ENCODE data around the gene AMN1.
"Not testable (repeated sequence)": the region's sequence is repeated elsewhere in the genome, so short reads cannot be mapped to it uniquely, and the experiment has no call there.

The AMN1 gene

DNA sequence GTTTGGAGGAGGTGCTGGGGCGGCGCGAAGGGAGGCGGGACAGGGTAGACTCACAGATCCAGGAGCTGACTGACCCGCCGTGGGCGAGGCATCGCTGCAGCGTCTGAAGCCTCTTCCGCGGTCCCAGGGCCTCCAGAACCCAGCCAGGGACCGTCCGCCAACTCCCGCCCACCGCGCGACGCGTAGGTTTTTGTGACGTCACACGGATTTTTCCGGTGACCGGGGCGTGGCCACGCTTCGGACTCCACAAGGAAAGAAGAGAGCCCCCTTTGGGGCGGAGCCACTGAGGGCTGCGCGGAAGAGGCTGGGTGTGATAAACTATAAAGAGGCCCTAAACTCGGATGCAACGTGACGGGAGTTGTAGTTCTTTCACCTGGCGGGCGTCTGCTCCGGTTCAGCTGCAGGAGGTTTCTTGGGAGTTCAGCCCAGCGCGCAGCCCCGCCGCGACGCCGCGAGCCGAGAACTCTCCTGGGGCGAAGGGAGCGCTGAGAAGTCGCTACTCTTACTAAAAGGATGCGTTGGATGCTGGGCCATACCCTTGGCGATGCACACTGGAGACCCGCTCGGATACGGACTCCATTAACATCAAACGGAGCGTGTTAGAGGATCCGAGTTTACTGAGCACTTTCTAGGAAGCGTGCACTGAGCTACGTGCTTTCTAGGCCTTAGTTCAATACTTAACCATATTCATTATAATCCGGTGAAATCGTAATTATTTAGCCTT, at the start of gene AMN1:
Gene AMN1, minus strand, starts transcription at position 105 of the 724 bp plus-strand sequence. Its CDS starts 13 bp downstream, at position 92.
- peak; percentile 100 for DNase-seq (ENCODE audit: low spot score)

DNA sequence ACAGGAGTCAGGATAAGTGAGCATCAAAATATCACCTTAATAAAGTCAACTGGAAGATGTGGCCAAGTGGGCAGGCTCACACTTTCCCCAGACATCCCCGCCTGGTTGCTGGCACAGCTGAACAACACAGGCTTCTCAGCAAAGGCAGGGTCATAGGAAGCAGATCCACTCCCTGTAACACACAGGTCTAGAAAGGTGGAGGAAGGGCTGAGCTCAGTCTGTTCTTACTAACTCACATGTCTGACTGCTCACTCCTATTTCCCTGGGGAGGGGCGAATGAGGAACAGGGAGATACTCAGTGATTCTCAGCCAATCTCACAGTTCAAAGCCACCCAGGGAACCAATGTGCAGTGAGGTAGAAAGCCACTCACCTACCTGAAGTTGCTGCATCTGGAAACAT, 45.0 kb upstream of the AMN1 start:
- DNase-seq (ENCODE audit: low spot score), result no peak

DNA sequence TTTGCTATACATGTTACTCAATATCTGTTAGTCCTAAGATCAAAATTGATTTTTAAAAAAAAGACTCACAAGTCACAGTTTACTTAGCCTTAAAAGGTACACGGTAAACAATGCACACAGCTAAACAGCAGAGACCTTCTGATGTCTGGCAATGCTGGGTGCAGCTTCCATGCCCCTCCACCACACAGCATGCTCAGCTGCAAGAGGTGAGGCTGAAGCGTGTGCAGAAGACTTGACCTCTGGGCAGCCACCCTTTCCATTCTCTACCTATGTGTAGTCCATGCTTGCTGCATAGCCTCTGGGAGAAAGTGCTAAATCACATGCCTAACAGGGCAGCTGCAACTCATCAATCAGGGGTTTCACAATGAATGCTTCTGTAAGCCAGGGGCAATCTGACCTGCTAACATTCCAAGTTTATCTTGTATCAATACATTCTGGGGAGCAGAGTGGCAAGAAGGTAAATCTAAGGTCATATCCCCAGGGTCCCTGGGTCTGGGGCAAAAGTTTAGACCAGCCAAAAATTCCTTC, 44.5 kb upstream of the AMN1 start:
- no peak for DNase-seq (ENCODE audit: low spot score)

DNA sequence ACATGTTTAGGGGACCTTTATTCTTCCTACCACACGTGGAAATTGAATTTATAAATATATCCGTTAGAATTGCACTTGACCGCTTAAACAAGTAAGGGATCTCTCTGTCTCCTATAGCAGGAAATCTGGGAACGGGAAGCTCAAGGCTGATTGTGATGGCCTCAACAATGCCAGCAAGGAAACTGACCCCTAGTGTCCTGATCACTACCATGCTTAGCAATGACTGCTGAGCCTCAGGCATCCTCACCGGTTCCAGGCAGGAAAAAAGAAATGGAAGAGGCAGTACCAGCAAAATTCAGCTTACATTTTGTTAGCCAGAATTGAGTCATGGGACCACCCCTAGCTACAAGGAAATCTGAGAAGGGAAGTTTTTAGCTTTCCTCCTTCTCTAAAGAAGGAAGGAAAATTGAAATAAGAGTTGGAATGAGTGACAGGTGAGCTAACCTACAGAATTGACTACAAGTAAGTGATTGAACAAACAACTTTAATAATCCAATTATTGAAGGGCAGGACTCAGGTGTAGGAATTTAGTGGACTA, 43.9 kb upstream of the AMN1 start:
- no peak for DNase-seq (ENCODE audit: low spot score)

DNA sequence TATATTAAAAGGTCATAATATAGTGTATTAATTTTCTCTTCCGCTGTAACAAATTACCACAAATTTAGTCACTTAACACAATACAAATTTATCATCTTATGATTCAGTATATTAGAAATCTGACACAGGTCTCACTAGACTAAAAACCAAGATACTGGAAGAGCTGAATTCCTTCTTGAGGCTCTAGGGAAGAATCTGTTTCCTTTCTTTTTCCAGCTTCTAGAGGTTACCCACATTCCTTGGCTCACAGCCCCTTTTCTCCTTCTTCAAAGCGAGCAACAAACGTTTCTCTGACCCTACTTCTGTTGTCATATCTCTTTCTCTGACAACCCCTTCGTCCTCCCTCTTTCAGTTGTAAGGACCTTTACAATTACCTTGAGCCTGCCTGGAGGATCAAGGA, 43.4 kb upstream of the AMN1 start:
- DNase-seq (ENCODE audit: low spot score), result no peak

DNA sequence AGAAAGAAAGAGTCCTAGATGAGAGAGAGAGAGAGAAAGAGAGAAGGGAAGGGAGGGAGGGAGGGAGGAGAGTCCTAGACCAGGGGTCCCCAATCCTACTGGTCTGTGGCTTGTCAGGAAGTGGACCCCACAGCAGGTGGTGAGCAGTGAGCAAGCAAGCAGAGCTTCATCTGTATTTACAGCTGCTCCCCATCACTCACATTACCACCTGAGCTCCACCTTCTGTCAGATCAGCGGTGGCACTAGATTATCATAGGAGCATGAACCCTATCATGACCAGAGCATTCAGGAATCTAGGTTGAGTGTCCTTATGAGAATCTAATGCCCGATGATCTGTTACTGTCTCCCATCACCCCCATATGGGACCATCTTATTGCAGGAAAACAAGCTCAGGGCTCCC, 39.2 kb upstream of the AMN1 start:
- DNase-seq (ENCODE audit: low spot score), result no peak

DNA sequence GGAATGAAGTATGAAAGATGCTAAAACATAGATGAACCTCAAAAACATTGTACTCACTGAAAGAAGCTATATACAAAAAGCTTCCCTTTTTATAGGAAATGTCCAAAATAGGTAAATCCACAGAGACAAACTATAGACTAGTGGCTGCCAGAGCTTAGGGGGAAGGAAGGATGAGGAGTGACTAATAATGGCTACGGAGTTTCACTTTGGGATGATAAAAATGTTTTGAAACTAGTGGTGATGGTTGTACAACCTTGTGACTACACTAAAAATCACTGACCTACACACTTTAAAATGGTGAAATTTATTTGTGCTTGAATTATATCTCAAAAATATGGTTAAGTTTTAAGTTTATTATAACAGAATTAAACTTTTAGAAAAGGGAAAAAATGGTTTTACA, 37.1 kb upstream of the AMN1 start:
- DNase-seq (ENCODE audit: low spot score), result no peak

DNA sequence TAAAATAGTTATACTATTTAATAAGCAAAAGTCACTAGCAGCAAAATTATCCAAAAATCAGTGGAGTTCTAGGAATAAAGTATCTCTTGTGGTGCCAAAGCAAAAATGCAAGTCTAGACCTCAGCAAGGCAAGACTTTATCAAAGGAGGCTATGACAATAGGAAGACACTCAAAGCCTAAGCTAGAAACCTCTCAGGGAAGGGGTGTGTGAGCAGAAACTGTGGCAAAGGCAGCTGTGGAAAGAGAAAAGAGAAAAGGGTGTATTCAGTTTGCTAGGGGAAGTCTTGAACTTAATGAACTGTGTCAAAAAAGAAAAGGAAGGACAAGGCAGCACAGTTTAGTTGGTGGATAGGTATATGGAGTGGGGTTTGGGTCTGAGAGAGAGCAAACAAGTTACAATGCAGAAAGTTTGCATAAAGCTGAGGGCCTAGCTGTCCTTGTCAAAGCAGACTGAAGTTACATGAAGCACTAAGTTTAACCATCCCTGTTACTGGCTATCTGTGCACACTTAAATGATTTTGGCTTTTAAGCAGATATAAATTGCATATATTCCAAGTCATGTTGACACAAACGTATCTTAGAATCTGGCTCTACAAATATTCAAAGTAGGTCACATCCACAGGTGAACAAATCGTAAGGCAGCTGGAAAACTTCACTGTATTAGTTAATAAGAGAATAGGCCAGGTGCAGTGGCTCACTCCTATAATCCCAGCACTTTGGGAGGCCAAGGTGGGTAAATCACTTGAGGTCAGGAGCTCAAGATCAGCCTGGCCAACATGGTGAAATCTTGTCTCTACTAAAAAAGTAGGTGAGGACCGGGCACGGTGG, 31.0 kb upstream of the AMN1 start:
- no peak for DNase-seq (ENCODE audit: low spot score)

DNA sequence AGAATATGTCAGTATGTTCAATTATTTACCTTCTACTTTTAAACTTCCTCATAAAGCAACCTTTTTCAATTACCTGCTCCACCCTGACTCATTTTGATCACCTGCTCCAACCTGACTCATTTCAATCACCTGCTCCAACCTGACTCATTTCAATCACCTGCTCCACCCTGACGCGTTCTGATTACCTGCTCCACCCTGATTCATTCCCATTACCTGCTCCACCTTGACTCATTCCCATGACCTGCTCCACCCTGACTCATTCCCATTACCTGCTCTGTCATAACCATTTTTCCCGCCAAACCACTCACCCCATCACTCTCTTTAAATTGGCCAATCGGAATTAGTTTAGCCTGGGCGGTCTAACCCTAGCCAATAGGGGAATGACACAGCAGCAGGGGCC, 29.5 kb upstream of the AMN1 start:
- peak; percentile 19 for DNase-seq (ENCODE audit: low spot score)

DNA sequence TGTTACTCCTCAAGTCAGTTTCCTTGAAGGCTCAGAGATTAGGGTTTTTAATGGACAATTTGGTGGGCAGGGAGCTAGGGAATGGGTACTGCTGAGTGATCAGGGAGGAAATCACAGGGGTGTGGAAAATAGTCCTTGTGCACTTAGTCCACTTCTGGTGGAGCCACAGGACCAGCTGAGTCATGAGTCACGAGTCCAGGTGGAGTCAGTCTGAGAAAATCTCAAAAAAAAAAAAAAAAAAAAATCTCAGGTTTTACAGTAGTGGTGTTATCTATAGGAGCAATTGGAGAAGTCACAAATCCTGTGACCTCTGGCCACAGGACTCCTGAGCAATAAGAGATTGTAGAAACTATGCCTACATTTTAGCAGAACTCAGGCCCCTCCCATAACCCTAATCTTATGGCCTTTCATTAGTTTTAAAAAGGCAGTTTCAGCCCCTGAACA, 28.2 kb upstream of the AMN1 start:
- no peak for DNase-seq (ENCODE audit: low spot score)

DNA sequence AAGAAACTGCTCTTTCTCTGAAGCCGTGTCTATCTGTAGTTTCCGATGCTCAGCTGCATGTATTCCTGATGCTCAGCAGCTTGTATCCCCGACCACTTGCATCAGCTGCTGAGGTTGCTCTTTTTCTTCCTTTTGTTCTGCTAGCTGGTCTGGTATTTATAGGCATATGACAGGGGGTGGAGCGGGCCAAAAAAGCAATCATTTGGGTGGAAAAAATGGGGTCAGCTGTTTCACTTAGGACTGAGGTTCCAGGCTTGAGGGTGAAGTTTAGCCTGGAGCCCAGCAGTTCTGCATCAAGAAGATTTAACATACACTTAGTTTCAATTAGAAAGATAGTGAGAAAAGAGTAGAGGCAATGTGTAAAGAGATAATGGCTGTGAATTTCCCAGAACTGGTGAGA, 23.6 kb upstream of the AMN1 start:
- no peak for DNase-seq (ENCODE audit: low spot score)

DNA sequence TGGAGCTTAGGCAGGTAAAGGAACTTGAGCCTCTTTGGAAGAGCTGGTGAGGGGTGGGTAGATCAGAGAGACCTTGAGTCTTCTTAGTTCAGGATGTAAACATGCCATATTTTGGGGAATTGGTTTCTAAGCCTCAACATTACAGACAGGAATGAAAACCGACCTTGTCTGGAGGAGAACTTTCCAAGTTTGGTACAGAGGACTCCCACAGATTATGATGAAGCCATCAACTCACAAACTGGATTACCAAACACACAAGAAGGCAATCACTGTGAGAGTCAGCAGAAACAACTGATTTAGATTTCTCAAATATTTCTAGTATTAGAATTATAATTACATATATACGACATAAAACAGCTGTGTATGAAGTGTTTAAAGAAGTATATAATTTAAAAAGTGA, 22.3 kb upstream of the AMN1 start:
- DNase-seq (ENCODE audit: low spot score), result no peak

DNA sequence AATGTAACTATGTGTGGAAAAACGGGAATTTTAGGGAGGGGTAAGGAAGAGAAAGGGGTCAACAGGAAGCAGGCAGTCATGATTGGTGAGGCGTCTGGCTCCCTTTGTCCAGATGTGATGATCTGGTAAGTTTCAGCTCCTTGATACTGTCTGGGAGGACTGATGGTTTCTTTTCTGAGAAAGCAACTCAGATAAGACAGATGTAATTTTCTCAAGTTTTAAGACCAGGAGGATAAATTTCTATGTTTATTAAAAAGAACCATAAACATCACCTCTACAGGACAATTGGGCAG, 21.9 kb upstream of the AMN1 start:
- no peak for DNase-seq (ENCODE audit: low spot score)

DNA sequence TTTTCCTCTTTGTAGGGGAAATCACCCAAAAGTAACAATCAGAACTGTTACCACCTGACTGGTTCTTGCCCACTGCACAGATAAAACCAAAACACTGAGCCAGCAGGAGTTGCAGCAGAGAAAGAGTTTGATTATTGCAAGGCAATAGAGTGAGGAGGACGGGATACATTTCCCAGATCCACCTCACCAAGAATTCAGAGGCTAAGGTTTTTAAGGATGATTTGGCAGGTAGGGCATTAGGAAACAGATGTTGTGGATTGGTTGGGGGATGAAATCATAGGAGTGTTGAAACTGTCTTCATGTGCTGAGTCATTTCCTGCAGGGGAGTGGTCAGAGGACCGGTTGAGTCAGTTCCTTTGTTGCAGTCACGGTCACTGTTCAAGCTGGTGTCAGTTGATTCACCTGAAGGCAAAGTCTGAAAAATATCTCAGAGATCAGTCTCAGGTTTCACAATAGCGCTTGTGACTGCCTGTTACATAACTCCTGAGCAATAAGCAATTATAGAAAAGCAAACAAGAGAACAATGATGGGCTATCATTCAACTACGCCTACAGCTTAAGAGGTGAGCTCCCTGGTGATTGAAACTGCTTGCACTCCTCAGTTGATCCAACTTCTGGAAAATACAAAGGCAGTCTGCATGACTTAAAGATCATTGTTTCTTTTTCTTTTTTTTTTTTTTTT, 20.3 kb upstream of the AMN1 start:
- DNase-seq (ENCODE audit: low spot score), result peak; percentile 83

DNA sequence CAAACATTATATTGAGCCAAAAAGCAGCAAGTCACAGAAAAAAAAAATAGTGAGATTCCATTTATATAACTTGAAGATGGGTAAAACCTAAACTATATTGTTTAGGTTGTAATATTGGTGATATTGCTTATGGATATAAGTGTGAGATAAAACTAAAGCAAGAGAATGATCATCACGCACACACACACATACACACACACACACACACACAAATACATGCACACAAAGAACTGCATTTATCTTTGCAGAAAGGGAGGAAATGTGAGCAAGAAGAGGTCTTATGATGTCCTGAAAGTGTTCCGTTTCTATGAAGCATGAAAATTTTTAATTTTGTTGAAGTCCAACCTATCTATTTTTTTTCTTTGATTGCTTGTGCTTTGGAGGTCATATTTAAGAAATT, 16.4 kb upstream of the AMN1 start:
- no peak for DNase-seq (ENCODE audit: low spot score)

DNA sequence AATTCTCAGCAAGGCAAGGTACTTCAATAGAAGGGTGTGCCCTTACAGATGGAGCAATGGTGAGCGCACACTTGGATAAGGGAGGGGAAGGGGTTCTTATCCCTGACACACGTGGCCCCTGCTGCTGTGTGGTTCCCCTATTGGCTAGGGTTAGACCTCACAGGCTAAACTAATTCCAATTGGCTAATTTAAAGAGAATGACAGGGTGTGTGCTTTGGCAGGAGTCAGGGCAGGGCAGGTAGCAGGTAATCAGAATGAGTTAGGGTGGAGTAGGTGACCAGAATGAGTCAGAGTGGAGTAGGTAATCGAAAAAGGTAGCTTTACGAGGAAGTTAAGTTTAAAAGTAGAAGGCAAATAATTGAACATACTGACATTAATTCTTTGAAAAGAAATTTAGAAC, 15.5 kb upstream of the AMN1 start:
- DNase-seq (ENCODE audit: low spot score), result not testable (repeated sequence)

DNA sequence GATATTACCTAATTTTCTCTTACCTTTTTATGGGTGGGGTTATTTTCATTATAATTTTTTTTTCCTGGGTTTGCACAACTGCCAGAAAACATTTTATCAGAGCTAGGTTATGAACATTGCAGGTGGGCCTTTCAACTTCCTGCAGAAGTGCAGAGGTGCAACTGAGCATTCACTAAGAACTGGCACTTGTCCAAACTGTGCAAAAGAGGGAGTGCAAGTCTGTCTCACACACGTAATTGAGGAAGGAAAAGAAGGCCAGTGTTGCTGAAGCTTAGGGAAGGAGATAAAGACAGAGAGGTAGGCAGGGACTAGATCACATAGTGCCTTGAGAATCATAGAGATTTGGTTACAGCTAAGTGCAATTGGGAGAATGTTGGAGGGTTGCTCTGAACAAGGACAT, 14.1 kb upstream of the AMN1 start:
- no peak for DNase-seq (ENCODE audit: low spot score)

DNA sequence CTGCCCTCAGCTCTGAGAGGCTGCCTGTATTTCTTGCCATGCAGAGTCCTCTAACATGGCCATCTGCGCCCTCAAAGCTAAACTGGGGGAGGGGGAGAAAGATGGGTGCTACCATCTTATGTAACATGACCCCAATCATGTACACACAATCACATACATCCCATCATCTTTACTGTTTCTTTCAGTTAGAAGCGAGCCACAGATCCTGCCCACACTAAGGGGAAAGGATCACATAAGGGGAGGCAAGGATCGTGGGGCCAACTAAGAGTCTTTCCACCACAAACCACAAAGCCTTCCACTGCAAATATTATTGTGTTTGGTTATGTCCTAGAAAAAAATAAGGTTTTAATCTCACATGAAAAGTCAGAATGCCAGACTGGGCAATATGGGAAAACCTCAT, 11.8 kb upstream of the AMN1 start:
- no peak for DNase-seq (ENCODE audit: low spot score)

DNA sequence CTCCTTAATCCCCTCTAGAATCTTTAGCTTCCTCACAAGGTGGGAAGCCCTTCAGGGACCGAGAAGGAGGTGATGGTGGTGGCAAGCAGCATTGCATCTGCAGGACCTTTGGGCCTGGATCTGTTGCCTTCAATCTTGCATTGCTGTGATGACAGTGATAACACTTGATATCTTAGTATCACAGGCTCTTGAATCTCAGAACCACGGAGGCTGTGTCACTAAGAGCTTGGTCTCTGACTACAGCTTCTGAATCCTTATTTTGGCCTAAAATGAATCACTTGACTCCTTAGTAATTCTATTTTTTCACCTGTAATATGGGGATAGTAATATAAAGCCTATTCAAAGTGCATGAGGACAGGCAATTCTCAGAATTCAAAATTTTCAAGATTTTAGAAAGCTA, 8.9 kb upstream of the AMN1 start:
- peak; percentile 30 for DNase-seq (ENCODE audit: low spot score)

DNA sequence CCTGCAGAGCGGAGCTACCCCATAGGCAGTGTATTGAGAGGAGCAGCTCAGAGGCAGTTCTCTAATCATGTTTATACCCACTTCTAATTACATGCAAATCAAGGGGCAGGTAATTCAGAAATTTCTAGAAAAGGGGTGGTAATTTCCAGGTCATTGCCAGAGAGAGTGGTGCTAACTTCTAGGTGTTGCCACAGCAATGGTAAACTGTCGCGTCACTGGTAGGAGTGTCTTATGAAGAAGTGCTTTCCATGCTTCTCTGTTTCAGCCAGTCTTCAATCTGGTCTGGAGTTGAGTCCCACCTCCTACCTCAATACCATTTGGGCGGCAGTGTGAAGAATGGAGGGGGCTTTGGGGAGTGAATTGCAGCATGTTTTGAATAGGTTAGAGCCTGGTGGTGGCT, 8.5 kb upstream of the AMN1 start:
- DNase-seq (ENCODE audit: low spot score), result no peak

DNA sequence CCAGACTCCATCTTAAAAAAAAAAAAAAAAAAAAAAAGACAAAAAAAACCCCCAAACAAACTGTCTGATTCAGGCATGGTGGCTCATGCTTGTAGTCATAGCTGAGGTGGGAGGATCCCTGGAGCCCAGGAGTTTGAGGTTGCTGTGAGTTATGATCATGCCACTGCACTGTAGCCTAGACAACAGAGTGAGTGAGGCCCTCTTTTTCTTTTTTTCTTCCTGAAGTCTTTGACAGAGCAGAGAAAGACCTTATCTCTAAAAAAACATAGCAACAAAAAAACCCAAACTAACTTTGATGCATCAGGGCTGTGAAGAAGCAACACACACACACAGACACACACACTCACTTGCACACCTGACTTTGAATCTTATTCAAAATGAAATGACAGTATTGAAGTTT, 7.7 kb upstream of the AMN1 start:
- peak; percentile 89 for DNase-seq (ENCODE audit: low spot score)

DNA sequence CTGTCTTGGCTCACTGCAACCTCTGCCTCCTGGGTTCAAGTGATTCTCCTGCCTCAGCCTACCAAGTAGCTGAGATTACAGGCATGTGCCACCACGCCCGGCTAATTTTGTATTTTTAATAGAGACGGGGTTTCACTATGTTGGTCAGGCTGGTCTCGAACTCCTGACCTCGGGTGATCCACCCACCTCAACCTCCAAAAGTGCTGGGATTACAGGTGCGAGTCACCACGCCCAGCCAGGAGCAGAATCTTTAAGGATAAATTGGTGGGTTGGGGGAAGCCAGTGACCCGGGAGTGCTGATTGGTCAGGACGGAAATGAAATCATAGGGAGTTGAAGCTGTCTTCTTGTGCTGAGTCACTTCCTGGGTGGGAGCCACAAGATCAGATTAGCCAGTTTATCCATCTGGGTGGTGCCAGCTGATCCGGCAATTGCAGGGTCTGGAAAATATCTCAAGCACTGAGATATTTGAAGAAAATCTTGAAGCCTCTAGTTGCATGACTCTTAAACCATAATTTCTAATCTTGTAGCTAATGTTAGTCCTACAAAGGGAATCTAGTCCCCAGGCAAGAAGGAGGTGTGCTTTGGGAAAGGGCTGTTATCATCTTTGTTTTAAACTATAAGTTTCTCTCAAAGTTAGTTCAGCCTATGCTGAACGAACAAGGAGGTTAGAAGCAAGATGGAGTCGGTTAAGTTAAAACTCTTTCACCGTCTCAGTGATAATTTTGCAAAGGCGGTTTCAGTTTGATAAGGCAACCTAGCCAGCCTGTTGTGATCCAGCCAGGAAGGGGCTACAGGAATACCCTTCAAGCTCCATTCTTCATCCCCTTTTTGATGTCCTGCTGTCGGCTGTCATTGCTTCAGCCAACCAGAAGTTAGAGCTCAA, 5.0 kb upstream of the AMN1 start:
- peak; percentile 55 for DNase-seq (ENCODE audit: low spot score)
